Activated naive CD4-positive, alpha-beta T cell treated with anti-CD3 and anti-CD28 coated beads for 36 hours (primary cell): ENCODE results near the gene RXFP2. TPM values are rescaled to one million over a fixed set of nuclear protein-coding genes. Genes with fewer than 3 reads are reported as not detected.

ENCODE experiments used
- CTCF ChIA-PET: fragments of 350-600 bp; sonication (Branson Sonifier 250); formaldehyde crosslinking; loops from one replicate; lab custom pipeline; 2021; ENCODE audit warnings: antibody characterized with exemption; lab: Charles Lee
- DNase-seq: peaks from one replicate; pipeline ENCODE4 v3.0.0-alpha.2; 2020
- H3K27ac Mint-ChIP-seq: one replicate; pipeline ENCODE4 v1.8.0; 2021; ENCODE audit warnings: mild to moderate bottlenecking, mixed read lengths
- H3K27me3 Mint-ChIP-seq: one replicate; pipeline ENCODE4 v1.8.0; 2021; ENCODE audit warnings: low read depth, mixed read lengths
- H3K36me3 Mint-ChIP-seq: one replicate; pipeline ENCODE4 v1.8.0; 2021; ENCODE audit warnings: low read depth, mixed read lengths
- H3K4me1 Mint-ChIP-seq: one replicate; pipeline ENCODE4 v1.8.0; 2021; ENCODE audit warnings: low read depth, mixed read lengths
- H3K4me3 Mint-ChIP-seq: one replicate; pipeline ENCODE4 v1.8.0; 2021; ENCODE audit warnings: mild to moderate bottlenecking, moderate library complexity, mixed read lengths
- H3K9me3 Mint-ChIP-seq: one replicate; pipeline ENCODE4 v1.8.0; 2021; ENCODE audit warnings: mixed read lengths
- intact Hi-C: fragments of 100-400 bp; cut with micrococcal nuclease; formaldehyde crosslinking; loops from one replicate; pipeline ENCODE4 v1.15.1; 2023
- total RNA-seq, 2 experiments: library from RNA; stranded (reverse); gene quantifications; one replicate each; pipeline ENCODE4 v1.2.3, GENCODE V29; 2021

Gene RXFP2
- total RNA-seq, 2 experiments from 2014 or later: not detected

- CTCF ChIA-PET: interaction anchor here (0.6 to 2.4 kb wide), 5 partner anchors 9 to 506 kb away, joined by 3 to 15 read pairs (median 3); no protein-coding TSS in a partner anchor
- H3K4me1 Mint-ChIP-seq: peaks cover 2% of the 10 kb centered on the region
- no peaks in the 10 kb centered on the region for H3K9me3 Mint-ChIP-seq
- H3K27ac Mint-ChIP-seq: no peak overlapping the region
- H3K4me3 Mint-ChIP-seq: no peak overlapping the region
- peak; percentile 72 for DNase-seq
- intact Hi-C loops: loop anchor here (1.0 kb wide), 2 partner anchors 311 to 506 kb away; no protein-coding TSS in a partner anchor
- no peaks in the 10 kb centered on the region for H3K36me3 Mint-ChIP-seq
- peaks cover 9% of the 10 kb centered on the region for H3K27me3 Mint-ChIP-seq
Observed at GRCh38 chr13:31742097-31742734, 2.9 kb downstream of the RXFP2 start.

- DNase-seq: no peak
- Mint-ChIP-seq H3K4me1 (peaks cover under 1% of the 10 kb centered on the region), H3K27ac (no peak overlapping the region), H3K4me3 (no peak overlapping the region), H3K9me3 (no peaks in the 10 kb centered on the region), H3K36me3 (no peaks in the 10 kb centered on the region), H3K27me3 (peaks cover 9% of the 10 kb centered on the region)
- CTCF ChIA-PET: interaction anchor here (1.0 kb wide), 1 partner anchor 323 kb away, joined by 4 read pairs; no protein-coding TSS in a partner anchor
- intact Hi-C loops: no loop called here
Observed at GRCh38 chr13:31747291-31747690, 8.0 kb downstream of the RXFP2 start.

GRCh38 chr13:31747966-31748365 lies 8.6 kb downstream of the RXFP2 start:
- Mint-ChIP-seq H3K4me1 (no peaks in the 10 kb centered on the region), H3K27ac (no peak overlapping the region), H3K36me3 (no peaks in the 10 kb centered on the region), H3K9me3 (no peaks in the 10 kb centered on the region), H3K4me3 (no peak overlapping the region), H3K27me3 (peaks cover 9% of the 10 kb centered on the region)
- CTCF ChIA-PET: no interaction called here
- no peak for DNase-seq
- intact Hi-C loops: no loop called here

- intact Hi-C loops: no loop called here
Observed at GRCh38 chr13:31749929-31750328, 10.6 kb downstream of the RXFP2 start.

GRCh38 chr13:31755211-31755610 lies 15.9 kb downstream of the RXFP2 start:
- Mint-ChIP-seq H3K36me3 (no peaks in the 10 kb centered on the region), H3K27me3 (peaks cover 4% of the 10 kb centered on the region), H3K9me3 (no peaks in the 10 kb centered on the region), H3K4me1 (no peaks in the 10 kb centered on the region), H3K27ac (no peak overlapping the region), H3K4me3 (no peak overlapping the region)
- intact Hi-C loops: no loop called here
- CTCF ChIA-PET: interaction anchor here (1.0 kb wide), 1 partner anchor 14 kb away, joined by 4 read pairs; no protein-coding TSS in a partner anchor
- no peak for DNase-seq

More at GRCh38 chr13:31749929-31750328, 10.6 kb downstream of the RXFP2 start:
- H3K9me3 Mint-ChIP-seq: no peaks in the 10 kb centered on the region
- H3K4me3 Mint-ChIP-seq: no peak overlapping the region
- no peak overlapping the region for H3K27ac Mint-ChIP-seq
- CTCF ChIA-PET: no interaction called here
- no peaks in the 10 kb centered on the region for H3K4me1 Mint-ChIP-seq
- peaks cover 2% of the 10 kb centered on the region for H3K27me3 Mint-ChIP-seq
- DNase-seq: no peak
- no peaks in the 10 kb centered on the region for H3K36me3 Mint-ChIP-seq

- Mint-ChIP-seq H3K4me1 (no peaks in the 10 kb centered on the region), H3K9me3 (no peaks in the 10 kb centered on the region), H3K4me3 (no peak overlapping the region), H3K27ac (no peak overlapping the region), H3K36me3 (no peaks in the 10 kb centered on the region), H3K27me3 (peaks cover 2% of the 10 kb centered on the region)
- CTCF ChIA-PET: no interaction called here
- DNase-seq: no peak
- intact Hi-C loops: no loop called here
Observed at GRCh38 chr13:31755803-31756212, 16.5 kb downstream of the RXFP2 start.

- intact Hi-C loops: no loop called here
- Mint-ChIP-seq H3K4me3 (no peak overlapping the region), H3K9me3 (no peaks in the 10 kb centered on the region), H3K27ac (no peak overlapping the region), H3K4me1 (no peaks in the 10 kb centered on the region), H3K36me3 (no peaks in the 10 kb centered on the region), H3K27me3 (peaks cover 2% of the 10 kb centered on the region)
- CTCF ChIA-PET: interaction anchor here (0.7 kb wide), 1 partner anchor 196 kb away, joined by 4 read pairs; no protein-coding TSS in a partner anchor
- DNase-seq: no peak
Observed at GRCh38 chr13:31756346-31756745, 17.0 kb downstream of the RXFP2 start.

- CTCF ChIA-PET: no interaction called here
- no peak overlapping the region for H3K4me3 Mint-ChIP-seq
- H3K27ac Mint-ChIP-seq: no peak overlapping the region
- no peak for DNase-seq
- peaks cover 3% of the 10 kb centered on the region for H3K27me3 Mint-ChIP-seq
- no peaks in the 10 kb centered on the region for H3K4me1 Mint-ChIP-seq
- no peaks in the 10 kb centered on the region for H3K9me3 Mint-ChIP-seq
- intact Hi-C loops: no loop called here
- no peaks in the 10 kb centered on the region for H3K36me3 Mint-ChIP-seq
Observed at GRCh38 chr13:31761951-31762350, 22.6 kb downstream of the RXFP2 start.

GRCh38 chr13:31764556-31764955 lies 25.2 kb downstream of the RXFP2 start:
- H3K4me1 Mint-ChIP-seq: no peaks in the 10 kb centered on the region
- H3K36me3 Mint-ChIP-seq: no peaks in the 10 kb centered on the region
- peaks cover 3% of the 10 kb centered on the region for H3K27me3 Mint-ChIP-seq
- intact Hi-C loops: no loop called here
- CTCF ChIA-PET: no interaction called here
- no peak overlapping the region for H3K27ac Mint-ChIP-seq
- DNase-seq: no peak
- no peak overlapping the region for H3K4me3 Mint-ChIP-seq
- H3K9me3 Mint-ChIP-seq: no peaks in the 10 kb centered on the region

- H3K27ac Mint-ChIP-seq: no peak overlapping the region
Observed at GRCh38 chr13:31765138-31765785, 25.9 kb downstream of the RXFP2 start.

GRCh38 chr13:31767175-31767900 lies 28.0 kb downstream of the RXFP2 start:
- H3K36me3 Mint-ChIP-seq: no peaks in the 10 kb centered on the region
- no peaks in the 10 kb centered on the region for H3K9me3 Mint-ChIP-seq
- H3K27ac Mint-ChIP-seq: no peak overlapping the region
- no peaks in the 10 kb centered on the region for H3K27me3 Mint-ChIP-seq
- intact Hi-C loops: no loop called here
- DNase-seq: no peak
- CTCF ChIA-PET: no interaction called here
- H3K4me1 Mint-ChIP-seq: no peaks in the 10 kb centered on the region
- no peak overlapping the region for H3K4me3 Mint-ChIP-seq

More at GRCh38 chr13:31765138-31765785, 25.9 kb downstream of the RXFP2 start:
- intact Hi-C loops: no loop called here
- Mint-ChIP-seq H3K9me3 (no peaks in the 10 kb centered on the region), H3K4me3 (no peak overlapping the region), H3K27me3 (peaks cover 3% of the 10 kb centered on the region), H3K4me1 (no peaks in the 10 kb centered on the region), H3K36me3 (no peaks in the 10 kb centered on the region)
- DNase-seq: no peak
- CTCF ChIA-PET: no interaction called here

- Mint-ChIP-seq H3K36me3 (no peaks in the 10 kb centered on the region), H3K27me3 (no peaks in the 10 kb centered on the region), H3K4me3 (no peak overlapping the region), H3K4me1 (peaks cover 3% of the 10 kb centered on the region), H3K9me3 (no peaks in the 10 kb centered on the region), H3K27ac (no peak overlapping the region)
- DNase-seq: no peak
- CTCF ChIA-PET: no interaction called here
- intact Hi-C loops: no loop called here
Observed at GRCh38 chr13:31768351-31768750, 29.0 kb downstream of the RXFP2 start.
